GM08714 (cell line): ENCODE data around the gene SHC3.

Source experiments
- H3K4me3 ChIP-seq: fragments of 200-500 bp; sonication (Bioruptor generic); 2 replicates; pipeline ENCODE4 v1.5.1; 2014; ENCODE audit warnings: mild to moderate bottlenecking, low read length, inconsistent platforms
- ZNF274 ChIP-seq: IDR thresholded peaks from 2 replicates; pipeline ENCODE4 v1.6.1; 2012; ENCODE audit warnings: mild to moderate bottlenecking, low read depth, low read length

Gene SHC3

GRCh38 chr9:89177012-89177943, 1.3 kb downstream of the SHC3 start:
- no peak for TF ChIP-seq ZNF274
- H3K4me3 ChIP-seq: no peak overlapping the region

- H3K4me3 ChIP-seq: no peak overlapping the region
- no peak for TF ChIP-seq ZNF274
Measured at GRCh38 chr9:89175828-89176261, 2.8 kb downstream of the SHC3 start.

GRCh38 chr9:89174291-89174690, 4.3 kb downstream of the SHC3 start:
- no peak for TF ChIP-seq ZNF274
- no peak overlapping the region for H3K4me3 ChIP-seq

- no peak overlapping the region for H3K4me3 ChIP-seq
- TF ChIP-seq ZNF274: no peak
Measured at GRCh38 chr9:89173072-89173471, 5.5 kb downstream of the SHC3 start.

GRCh38 chr9:89172398-89172797, 6.2 kb downstream of the SHC3 start:
- no peak overlapping the region for H3K4me3 ChIP-seq
- TF ChIP-seq ZNF274: no peak

- no peak overlapping the region for H3K4me3 ChIP-seq
- TF ChIP-seq ZNF274: no peak
Measured at GRCh38 chr9:89171693-89172092, 6.9 kb downstream of the SHC3 start.

GRCh38 chr9:89171231-89171630, 7.4 kb downstream of the SHC3 start:
- H3K4me3 ChIP-seq: no peak overlapping the region
- no peak for TF ChIP-seq ZNF274

GRCh38 chr9:89168901-89169813, 9.5 kb downstream of the SHC3 start:
- H3K4me3 ChIP-seq: no peak overlapping the region
- no peak for TF ChIP-seq ZNF274

- no peak overlapping the region for H3K4me3 ChIP-seq
- TF ChIP-seq ZNF274: no peak
Measured at GRCh38 chr9:89167788-89168187, 10.8 kb downstream of the SHC3 start.

GRCh38 chr9:89166852-89167251, 11.8 kb downstream of the SHC3 start:
- no peak for TF ChIP-seq ZNF274
- no peak overlapping the region for H3K4me3 ChIP-seq

GRCh38 chr9:89165880-89166279, 12.7 kb downstream of the SHC3 start:
- TF ChIP-seq ZNF274: no peak
- H3K4me3 ChIP-seq: no peak overlapping the region

GRCh38 chr9:89165341-89165740, 13.3 kb downstream of the SHC3 start:
- H3K4me3 ChIP-seq: no peak overlapping the region
- TF ChIP-seq ZNF274: no peak

- H3K4me3 ChIP-seq: no peak overlapping the region
- TF ChIP-seq ZNF274: no peak
Measured at GRCh38 chr9:89161221-89161620, 17.4 kb downstream of the SHC3 start.

- H3K4me3 ChIP-seq: no peak overlapping the region
Measured at GRCh38 chr9:89160806-89161205, 17.8 kb downstream of the SHC3 start.

More at GRCh38 chr9:89160806-89161205, 17.8 kb downstream of the SHC3 start:
- no peak for TF ChIP-seq ZNF274
